ENCODE results near the gene BAZ2A.

The BAZ2A gene

DNA sequence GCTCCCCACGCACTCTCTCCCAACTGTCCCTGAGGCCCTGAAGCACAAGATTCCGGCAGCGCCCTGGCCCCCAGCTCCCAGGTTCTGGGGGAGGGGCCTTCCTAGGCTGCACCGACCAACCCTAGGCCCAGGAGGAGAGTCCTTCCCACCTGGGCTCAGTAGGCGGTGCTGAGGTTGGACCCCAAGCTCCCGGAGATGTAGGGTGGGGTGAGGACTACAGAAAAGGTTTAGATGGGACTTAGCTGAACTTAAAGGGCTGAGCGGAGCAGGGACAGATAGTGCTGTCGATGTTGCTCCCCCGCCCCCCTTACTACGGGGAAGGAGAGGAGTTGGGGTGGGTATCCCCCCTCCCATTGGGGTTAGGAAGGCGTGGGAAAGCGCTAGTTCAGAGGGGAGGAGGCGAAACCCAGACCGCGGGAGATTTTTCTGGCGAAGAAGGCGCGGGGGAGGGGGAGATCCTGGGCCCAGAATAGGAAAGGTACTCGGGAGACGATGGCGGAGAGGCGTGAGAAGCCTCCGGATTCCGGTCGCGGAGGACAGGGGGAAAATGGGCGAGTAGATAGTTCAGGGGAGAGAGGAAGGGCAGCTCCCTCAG, 4.2 kb upstream of the BAZ2A start (continued):
- TF ChIP-seq, protein P1, sequence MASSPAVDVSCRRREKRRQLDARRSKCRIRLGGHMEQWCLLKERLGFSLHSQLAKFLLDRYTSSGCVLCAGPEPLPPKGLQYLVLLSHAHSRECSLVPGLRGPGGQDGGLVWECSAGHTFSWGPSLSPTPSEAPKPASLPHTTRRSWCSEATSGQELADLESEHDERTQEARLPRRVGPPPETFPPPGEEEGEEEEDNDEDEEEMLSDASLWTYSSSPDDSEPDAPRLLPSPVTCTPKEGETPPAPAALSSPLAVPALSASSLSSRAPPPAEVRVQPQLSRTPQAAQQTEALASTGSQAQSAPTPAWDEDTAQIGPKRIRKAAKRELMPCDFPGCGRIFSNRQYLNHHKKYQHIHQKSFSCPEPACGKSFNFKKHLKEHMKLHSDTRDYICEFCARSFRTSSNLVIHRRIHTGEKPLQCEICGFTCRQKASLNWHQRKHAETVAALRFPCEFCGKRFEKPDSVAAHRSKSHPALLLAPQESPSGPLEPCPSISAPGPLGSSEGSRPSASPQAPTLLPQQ (tag by site-specific recombination; IDR thresholded peaks at IDR 0.05) = peak; percentile 29; the same call in 1 of the 2 replicates
- TF ChIP-seq ZNF114 (tag by site-specific recombination; IDR thresholded peaks at IDR 0.05) (no peak), ZNF366 (tag by site-specific recombination; conservative IDR thresholded peaks at IDR 0.05) (peak; percentile 36), PRDM1 (tag by site-specific recombination; IDR thresholded peaks at IDR 0.05) (no peak), KLF9 (tag by site-specific recombination; IDR thresholded peaks at IDR 0.05; ENCODE audit: low read depth) (peak; percentile 32; the same call in 1 of the 2 replicates), GLIS2 (tag by site-specific recombination; IDR thresholded peaks at IDR 0.05) (peak; percentile 76), ZNF660 (tag by site-specific recombination; IDR thresholded peaks at IDR 0.05) (no peak), ZNF214 (tag by site-specific recombination; IDR thresholded peaks at IDR 0.05; ENCODE audit: borderline replicate concordance) (no peak), ZNF510 (tag by site-specific recombination; IDR thresholded peaks at IDR 0.05; ENCODE audit: insufficient replicate concordance) (no peak), ZNF658 (tag by site-specific recombination; IDR thresholded peaks at IDR 0.05) (no peak), ZBTB20 (tag by site-specific recombination; IDR thresholded peaks at IDR 0.05) (peak; percentile 71), ZNF571 (tag by site-specific recombination; IDR thresholded peaks at IDR 0.05) (no peak), ZBTB1 (tag by site-specific recombination; IDR thresholded peaks at IDR 0.05) (no peak), ZFP3 (tag by site-specific recombination; IDR thresholded peaks at IDR 0.05; ENCODE audit: low read depth) (no peak), GLIS1 (tag by site-specific recombination; IDR thresholded peaks at IDR 0.05) (peak; percentile 60), ZNF837 (tag by site-specific recombination; IDR thresholded peaks at IDR 0.05) (no peak), ZFP41 (tag by site-specific recombination; IDR thresholded peaks at IDR 0.05; ENCODE audit: borderline replicate concordance) (no peak), ZNF223 (tag by site-specific recombination; IDR thresholded peaks at IDR 0.05) (no peak), ZBTB8A (tag by site-specific recombination; IDR thresholded peaks at IDR 0.05) (0 out of 2 replicates have a peak, but pooled peaks have one; percentile 31), ZSCAN16 (tag by site-specific recombination; IDR thresholded peaks at IDR 0.05) (no peak), ZNF768 (tag by site-specific recombination; IDR thresholded peaks at IDR 0.05) (no peak), ZNF121 (tag by site-specific recombination; IDR thresholded peaks at IDR 0.05) (no peak), SCRT2 (tag by site-specific recombination; IDR thresholded peaks at IDR 0.05) (0 out of 2 replicates have a peak, but pooled peaks have one; percentile 7), SETDB1 (IDR thresholded peaks at IDR 0.05; ENCODE audit: insufficient read length, low read length) (no peak), KLF10 (tag by site-specific recombination; IDR thresholded peaks at IDR 0.05) (peak; percentile 39; the same call in 1 of the 2 replicates), ZNF501 (tag by site-specific recombination; IDR thresholded peaks at IDR 0.05) (peak; percentile 47; the same call in 1 of the 2 replicates), ZNF221 (tag by site-specific recombination; IDR thresholded peaks at IDR 0.05; ENCODE audit: borderline replicate concordance) (no peak), ZNF623 (tag by site-specific recombination; IDR thresholded peaks at IDR 0.05) (no peak), WT1 (tag by site-specific recombination; IDR thresholded peaks at IDR 0.05) (no peak), KLF1 (tag by site-specific recombination; IDR thresholded peaks at IDR 0.05) (no peak), EGR2 (tag by site-specific recombination; IDR thresholded peaks at IDR 0.05; ENCODE audit: low read depth) (peak; percentile 85)
- TF ChIP-seq, protein P2, sequence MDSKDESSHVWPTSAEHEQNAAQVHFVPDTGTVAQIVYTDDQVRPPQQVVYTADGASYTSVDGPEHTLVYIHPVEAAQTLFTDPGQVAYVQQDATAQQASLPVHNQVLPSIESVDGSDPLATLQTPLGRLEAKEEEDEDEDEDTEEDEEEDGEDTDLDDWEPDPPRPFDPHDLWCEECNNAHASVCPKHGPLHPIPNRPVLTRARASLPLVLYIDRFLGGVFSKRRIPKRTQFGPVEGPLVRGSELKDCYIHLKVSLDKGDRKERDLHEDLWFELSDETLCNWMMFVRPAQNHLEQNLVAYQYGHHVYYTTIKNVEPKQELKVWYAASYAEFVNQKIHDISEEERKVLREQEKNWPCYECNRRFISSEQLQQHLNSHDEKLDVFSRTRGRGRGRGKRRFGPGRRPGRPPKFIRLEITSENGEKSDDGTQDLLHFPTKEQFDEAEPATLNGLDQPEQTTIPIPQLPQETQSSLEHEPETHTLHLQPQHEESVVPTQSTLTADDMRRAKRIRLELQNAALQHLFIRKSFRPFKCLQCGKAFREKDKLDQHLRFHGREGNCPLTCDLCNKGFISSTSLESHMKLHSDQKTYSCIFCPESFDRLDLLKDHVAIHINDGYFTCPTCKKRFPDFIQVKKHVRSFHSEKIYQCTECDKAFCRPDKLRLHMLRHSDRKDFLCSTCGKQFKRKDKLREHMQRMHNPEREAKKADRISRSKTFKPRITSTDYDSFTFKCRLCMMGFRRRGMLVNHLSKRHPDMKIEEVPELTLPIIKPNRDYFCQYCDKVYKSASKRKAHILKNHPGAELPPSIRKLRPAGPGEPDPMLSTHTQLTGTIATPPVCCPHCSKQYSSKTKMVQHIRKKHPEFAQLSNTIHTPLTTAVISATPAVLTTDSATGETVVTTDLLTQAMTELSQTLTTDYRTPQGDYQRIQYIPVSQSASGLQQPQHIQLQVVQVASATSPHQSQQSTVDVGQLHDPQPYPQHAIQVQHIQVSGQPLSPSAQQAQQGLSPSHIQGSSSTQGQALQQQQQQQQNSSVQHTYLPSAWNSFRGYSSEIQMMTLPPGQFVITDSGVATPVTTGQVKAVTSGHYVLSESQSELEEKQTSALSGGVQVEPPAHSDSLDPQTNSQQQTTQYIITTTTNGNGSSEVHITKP (tag by site-specific recombination; IDR thresholded peaks at IDR 0.05) = peak; percentile 85
- TF ChIP-seq, protein P3, sequence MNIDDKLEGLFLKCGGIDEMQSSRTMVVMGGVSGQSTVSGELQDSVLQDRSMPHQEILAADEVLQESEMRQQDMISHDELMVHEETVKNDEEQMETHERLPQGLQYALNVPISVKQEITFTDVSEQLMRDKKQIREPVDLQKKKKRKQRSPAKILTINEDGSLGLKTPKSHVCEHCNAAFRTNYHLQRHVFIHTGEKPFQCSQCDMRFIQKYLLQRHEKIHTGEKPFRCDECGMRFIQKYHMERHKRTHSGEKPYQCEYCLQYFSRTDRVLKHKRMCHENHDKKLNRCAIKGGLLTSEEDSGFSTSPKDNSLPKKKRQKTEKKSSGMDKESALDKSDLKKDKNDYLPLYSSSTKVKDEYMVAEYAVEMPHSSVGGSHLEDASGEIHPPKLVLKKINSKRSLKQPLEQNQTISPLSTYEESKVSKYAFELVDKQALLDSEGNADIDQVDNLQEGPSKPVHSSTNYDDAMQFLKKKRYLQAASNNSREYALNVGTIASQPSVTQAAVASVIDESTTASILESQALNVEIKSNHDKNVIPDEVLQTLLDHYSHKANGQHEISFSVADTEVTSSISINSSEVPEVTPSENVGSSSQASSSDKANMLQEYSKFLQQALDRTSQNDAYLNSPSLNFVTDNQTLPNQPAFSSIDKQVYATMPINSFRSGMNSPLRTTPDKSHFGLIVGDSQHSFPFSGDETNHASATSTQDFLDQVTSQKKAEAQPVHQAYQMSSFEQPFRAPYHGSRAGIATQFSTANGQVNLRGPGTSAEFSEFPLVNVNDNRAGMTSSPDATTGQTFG (tag by site-specific recombination; IDR thresholded peaks at IDR 0.05; ENCODE audit: borderline replicate concordance) = no peak
- TF ChIP-seq, protein P4, sequence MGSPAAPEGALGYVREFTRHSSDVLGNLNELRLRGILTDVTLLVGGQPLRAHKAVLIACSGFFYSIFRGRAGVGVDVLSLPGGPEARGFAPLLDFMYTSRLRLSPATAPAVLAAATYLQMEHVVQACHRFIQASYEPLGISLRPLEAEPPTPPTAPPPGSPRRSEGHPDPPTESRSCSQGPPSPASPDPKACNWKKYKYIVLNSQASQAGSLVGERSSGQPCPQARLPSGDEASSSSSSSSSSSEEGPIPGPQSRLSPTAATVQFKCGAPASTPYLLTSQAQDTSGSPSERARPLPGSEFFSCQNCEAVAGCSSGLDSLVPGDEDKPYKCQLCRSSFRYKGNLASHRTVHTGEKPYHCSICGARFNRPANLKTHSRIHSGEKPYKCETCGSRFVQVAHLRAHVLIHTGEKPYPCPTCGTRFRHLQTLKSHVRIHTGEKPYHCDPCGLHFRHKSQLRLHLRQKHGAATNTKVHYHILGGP (tag by site-specific recombination; IDR thresholded peaks at IDR 0.05) = no peak

Measured in HEK293 (cell line).